HepG2 (cell line): Measurements from ENCODE around the gene SLC6A12.

Experiments
- ATF6 ChIP-seq: sonication (generic); formaldehyde crosslinking; conservative IDR thresholded peaks from 2 replicates; pipeline ENCODE4 v1.4.0; 2020; ENCODE audit warnings: missing genetic modification reagents
- CTCF ChIP-seq: sonication (generic); formaldehyde crosslinking; IDR thresholded peaks from 2 replicates; pipeline ENCODE4 v1.5.0; 2020; ENCODE audit warnings: mild to moderate bottlenecking, missing genetic modification reagents, moderate library complexity
- DNMT3B ChIP-seq: conservative IDR thresholded peaks from 2 replicates; pipeline ENCODE4 v1.6.1; 2016; ENCODE audit warnings: missing biosample characterization, control low read depth
- FOXK2 ChIP-seq: fragments of 450-650 bp; IDR thresholded peaks from 2 replicates; pipeline ENCODE4 v1.6.1; 2016
- GABPB1 ChIP-seq: IDR thresholded peaks from 2 replicates; pipeline ENCODE4 v1.6.1; 2016; ENCODE audit warnings: mild to moderate bottlenecking, missing genetic modification reagents, moderate library complexity, missing compliant biosample characterization
- HDAC2 ChIP-seq: sonication (generic); formaldehyde crosslinking; IDR thresholded peaks from 2 replicates; pipeline ENCODE4 v1.4.0; 2020; ENCODE audit warnings: missing genetic modification reagents
- KAT8 ChIP-seq: IDR thresholded peaks from 2 replicates; pipeline ENCODE4 v1.6.1; 2016; ENCODE audit warnings: missing genetic modification reagents, missing compliant biosample characterization
- PATZ1 ChIP-seq: sonication (generic); formaldehyde crosslinking; IDR thresholded peaks from 2 replicates; pipeline ENCODE4 v1.4.0; 2020; ENCODE audit warnings: missing genetic modification reagents
- RNF2 ChIP-seq: fragments of 450-650 bp; conservative IDR thresholded peaks from 2 replicates; pipeline ENCODE4 v1.6.1; 2016; ENCODE audit warnings: low read depth
- TCF7L2 ChIP-seq: IDR thresholded peaks from 2 replicates; pipeline ENCODE4 v1.6.1; 2011; ENCODE audit warnings: mild to moderate bottlenecking, low read depth, low read length, moderate library complexity
- XBP1 ChIP-seq: sonication (generic); formaldehyde crosslinking; IDR thresholded peaks from 2 replicates; pipeline ENCODE4 v1.5.0; 2020; ENCODE audit warnings: missing genetic modification reagents
- ZNF460 ChIP-seq: sonication (generic); formaldehyde crosslinking; IDR thresholded peaks from 2 replicates; pipeline ENCODE4 v1.5.1; 2020; ENCODE audit warnings: missing genetic modification reagents, mild to moderate bottlenecking, borderline replicate concordance
- ZNF629 ChIP-seq: sonication (generic); formaldehyde crosslinking; conservative IDR thresholded peaks from 2 replicates; pipeline ENCODE4 v1.5.0; 2020; ENCODE audit warnings: missing genetic modification reagents

GRCh38 chr12:242496-242895 lies 28.5 kb upstream of the SLC6A12 start:
- TF ChIP-seq GABPB1 (CRISPR knock-in tag): no peak
- TF ChIP-seq DNMT3B (CRISPR knock-in tag): no peak
- no peak for TF ChIP-seq ZNF460 (CRISPR knock-in tag)
- no peak for TF ChIP-seq PATZ1
- TF ChIP-seq ZNF629 (CRISPR knock-in tag): no peak
- no peak for TF ChIP-seq ATF6
- no peak for TF ChIP-seq CTCF (CRISPR knock-in tag)
- no peak for TF ChIP-seq HDAC2
- TF ChIP-seq RNF2: no peak
- TF ChIP-seq TCF7L2: no peak
- no peak for TF ChIP-seq FOXK2
- no peak for TF ChIP-seq XBP1
- TF ChIP-seq KAT8 (CRISPR knock-in tag): no peak
